Germinal center (tissue), 1 donor: ENCODE data around the gene GRAMD1B.

Source experiments
- DNase-seq: peaks from one replicate; pipeline ENCODE4 v3.0.0; 2012; ENCODE audit warnings: mixed read lengths, low spot score

The GRAMD1B gene

DNA sequence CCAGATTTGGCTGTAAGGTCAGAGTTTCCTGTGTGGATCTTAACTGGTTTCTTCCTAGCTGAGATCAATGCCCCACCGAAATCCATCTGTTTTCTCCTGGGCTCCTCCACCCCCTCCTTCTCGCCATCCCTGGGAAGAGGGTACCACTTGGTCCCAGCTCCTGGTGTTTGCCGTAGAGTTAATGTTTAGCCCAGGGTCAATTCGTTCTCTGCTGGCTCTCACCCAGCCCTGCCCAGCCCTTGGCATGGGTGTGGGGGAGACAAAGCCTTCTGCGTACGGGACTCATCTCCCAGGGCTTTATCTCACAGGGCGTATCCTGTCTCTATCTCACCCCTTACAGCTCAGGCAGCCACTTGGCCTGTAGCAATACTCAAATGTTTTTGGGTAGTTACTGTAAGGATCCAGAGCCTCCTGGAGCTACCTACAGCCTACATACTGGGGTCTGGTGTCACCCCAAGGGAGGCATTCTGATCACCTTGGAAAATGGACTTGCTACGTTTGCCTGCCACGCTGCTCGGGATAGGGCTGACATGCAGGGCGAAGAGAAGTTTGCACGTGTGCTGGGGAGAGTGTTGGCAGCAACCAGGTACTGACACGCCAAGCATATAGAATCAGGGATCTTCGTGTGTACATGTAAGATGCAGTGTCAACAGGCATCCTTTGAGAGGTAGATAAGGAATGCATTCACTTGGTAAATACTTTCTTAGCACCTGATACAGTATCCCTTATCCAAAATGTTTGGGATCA is 158.2 kb downstream of the GRAMD1B start:
- DNase-seq: no peak

GRCh38 chr11:123588864-123589262 is 158.8 kb downstream of the GRAMD1B start:
- DNase-seq: no peak

GRCh38 chr11:123590296-123590912 is 160.3 kb downstream of the GRAMD1B start:
- DNase-seq: no peak

- DNase-seq: no peak
Observed at GRCh38 chr11:123593570-123593969, 163.5 kb downstream of the GRAMD1B start.

DNA sequence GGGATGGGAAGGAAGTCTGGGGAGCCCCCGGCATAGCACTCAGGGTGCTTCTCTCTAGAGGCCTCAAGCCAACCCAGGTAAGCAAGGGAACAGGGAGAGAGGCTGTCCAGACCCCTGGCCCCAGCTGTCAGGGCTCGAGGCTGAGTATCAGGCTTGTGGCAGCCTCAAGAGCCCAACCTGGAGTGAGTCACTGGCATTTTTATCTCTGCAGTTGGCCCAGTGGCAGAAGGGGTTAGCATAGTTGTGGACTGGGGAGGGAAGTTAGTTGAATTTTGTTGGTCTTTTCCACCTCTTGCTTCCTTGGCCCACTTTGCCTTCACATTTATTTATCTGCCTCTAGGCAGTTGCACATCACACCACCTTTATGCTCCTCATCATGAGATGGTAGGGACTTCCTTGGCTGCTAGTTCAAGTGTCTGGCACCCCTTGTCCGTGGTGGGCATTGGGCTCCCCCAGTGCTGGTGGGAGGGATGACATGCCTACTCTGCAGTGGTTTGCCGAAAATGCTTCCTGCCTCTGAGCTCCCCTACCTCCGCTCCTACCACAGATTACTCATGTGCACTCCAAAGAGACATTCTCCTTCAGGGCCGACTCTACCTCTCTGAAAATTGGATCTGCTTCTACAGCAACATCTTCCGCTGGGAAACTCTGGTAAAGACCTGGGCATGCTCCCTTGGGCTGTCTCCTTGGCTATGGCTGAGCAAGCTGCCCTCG is 164.3 kb downstream of the GRAMD1B start:
- DNase-seq: no peak

- DNase-seq: no peak
Observed at GRCh38 chr11:123594921-123595320, 164.9 kb downstream of the GRAMD1B start.

DNA sequence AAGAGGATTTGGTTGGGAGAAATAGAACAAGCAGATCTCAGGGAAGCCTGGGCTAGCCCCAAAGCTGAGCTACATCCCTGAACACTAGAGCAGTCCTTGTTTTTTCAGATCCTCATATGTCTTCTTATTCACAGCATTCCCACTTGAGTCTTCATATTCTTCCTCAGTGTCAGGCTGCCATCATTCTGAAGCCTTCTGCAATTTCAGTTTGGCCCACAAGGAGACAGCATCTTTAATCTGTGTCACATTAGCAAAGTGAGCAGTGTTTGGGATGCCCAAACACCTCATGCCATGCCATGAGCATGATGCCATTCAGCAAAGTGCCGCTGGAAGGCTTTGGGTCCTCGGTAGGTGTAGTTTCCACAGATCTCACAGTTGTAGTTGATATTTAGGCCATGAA is 167.8 kb downstream of the GRAMD1B start:
- DNase-seq: no peak

DNA sequence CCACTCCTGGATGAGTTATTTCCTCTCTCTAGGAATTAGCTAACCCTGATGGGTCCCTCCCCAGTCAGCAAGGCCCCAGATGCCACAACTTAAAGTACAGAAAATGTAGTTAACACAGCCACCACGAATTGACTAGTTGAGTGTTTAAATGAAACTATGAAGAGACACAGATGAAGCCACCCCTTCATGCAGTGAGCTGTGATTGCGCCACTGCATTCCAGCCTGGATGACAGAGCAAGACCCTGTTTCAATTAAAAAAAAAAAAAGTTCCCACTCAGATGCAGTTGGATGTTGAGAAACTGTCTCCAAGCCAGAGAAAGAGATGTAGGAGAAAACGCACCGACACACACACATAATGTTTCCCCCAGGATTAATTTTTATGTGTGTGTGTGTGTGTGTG is 171.1 kb downstream of the GRAMD1B start:
- DNase-seq: no peak

- no peak for DNase-seq
Observed at GRCh38 chr11:123601743-123602142, 171.7 kb downstream of the GRAMD1B start.

GRCh38 chr11:123603666-123604065 is 173.6 kb downstream of the GRAMD1B start:
- DNase-seq: no peak

- DNase-seq: no peak
Observed at GRCh38 chr11:123607781-123608180, 177.7 kb downstream of the GRAMD1B start.

GRCh38 chr11:123608371-123608770 is 178.3 kb downstream of the GRAMD1B start:
- DNase-seq: no peak

GRCh38 chr11:123608945-123609344 is 178.9 kb downstream of the GRAMD1B start:
- DNase-seq: no peak

- no peak for DNase-seq
Observed at GRCh38 chr11:123611698-123612097, 181.6 kb downstream of the GRAMD1B start.

GRCh38 chr11:123616505-123617198 is 186.6 kb downstream of the GRAMD1B start:
- DNase-seq: no peak

GRCh38 chr11:123622576-123622975 is 192.5 kb downstream of the GRAMD1B start:
- no peak for DNase-seq

GRCh38 chr11:123624974-123625373 is 194.9 kb downstream of the GRAMD1B start:
- no peak for DNase-seq

DNA sequence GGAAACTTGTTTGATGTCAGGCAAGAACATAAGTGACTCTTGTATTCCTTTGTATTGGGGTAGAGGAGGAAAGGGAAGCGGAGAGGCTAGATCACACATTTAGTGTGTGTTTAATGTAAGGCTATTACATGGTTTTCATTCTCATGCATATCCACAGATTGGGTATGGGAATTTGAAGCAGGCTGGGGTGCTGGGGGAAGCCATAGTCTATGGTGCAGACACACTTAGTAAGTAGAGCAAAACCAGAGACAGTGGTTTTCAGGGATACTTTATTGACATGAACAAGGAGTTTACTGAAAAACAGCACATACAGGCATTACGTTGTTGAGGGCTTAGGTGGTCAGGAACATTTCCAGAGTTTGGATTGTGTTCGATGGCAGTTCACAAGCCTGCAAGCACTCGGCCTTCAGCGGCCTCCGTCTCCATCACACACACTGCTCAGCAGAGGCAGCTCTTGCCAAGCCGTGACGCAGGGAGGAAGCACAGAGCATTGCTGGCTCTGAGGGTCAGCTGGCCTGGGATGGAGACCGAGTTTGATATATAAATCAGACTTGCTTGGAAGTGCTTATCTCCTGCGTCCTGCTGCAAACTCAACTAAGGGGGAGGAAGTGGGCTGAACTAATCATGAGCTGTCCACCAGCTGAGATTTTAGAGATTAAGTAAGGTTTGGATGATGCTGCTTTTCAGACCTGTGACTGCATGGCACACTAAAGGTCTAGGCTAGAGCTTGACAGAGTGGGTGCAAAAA is 199.0 kb downstream of the GRAMD1B start:
- DNase-seq: no peak

GRCh38 chr11:123630126-123630608 is 200.1 kb downstream of the GRAMD1B start:
- no peak for DNase-seq

GRCh38 chr11:123640029-123640428 is 210.0 kb downstream of the GRAMD1B start:
- DNase-seq: no peak

GRCh38 chr11:123640677-123641494 is 210.8 kb downstream of the GRAMD1B start:
- peak; percentile 61 for DNase-seq
